Vagina (tissue), 2 donors: Measurements from ENCODE around the gene SLK. TPM values are rescaled to one million over a fixed set of nuclear protein-coding genes. Genes with fewer than 3 reads are reported as not detected.

Experiments
- DNase-seq, 2 donors: peaks; one replicate each; pipeline ENCODE4 v3.0.0-alpha.2; 2017; ENCODE audit errors: extremely low spot score in 2 of 2
- H3K27ac ChIP-seq: fragments of 200-600 bp; sonication (generic); one replicate; pipeline ENCODE4 v1.5.1; 2019
- H3K27me3 ChIP-seq: fragments of 200-600 bp; sonication (generic); one replicate; pipeline ENCODE4 v1.5.1; 2019
- H3K36me3 ChIP-seq, 2 donors: fragments of 200-600 bp; sonication (generic); one replicate each; pipeline ENCODE4 v1.5.1; 2017 to 2019
- H3K4me1 ChIP-seq: fragments of 200-600 bp; sonication (generic); one replicate; pipeline ENCODE4 v1.5.1; 2019
- H3K4me3 ChIP-seq, 2 donors: fragments of 200-600 bp; sonication (generic); 1 replicate in 1 of 2; 2 replicates in 1 of 2; pipeline ENCODE4 v1.5.1; 2016 to 2019
- H3K9me3 ChIP-seq: fragments of 200-600 bp; sonication (generic); one replicate; pipeline ENCODE4 v1.5.1; 2019
- POLR2A ChIP-seq, 2 donors: fragments of 450-650 bp; IDR thresholded peaks; one replicate each; pipeline ENCODE4 v1.6.1; 2017; ENCODE audit warnings: antibody characterized with exemption in 2 of 2, mild to moderate bottlenecking in 2 of 2, moderate library complexity in 2 of 2
- POLR2AphosphoS5 ChIP-seq, 2 donors: sonication (generic); formaldehyde crosslinking; IDR thresholded peaks; one replicate each; pipeline ENCODE4 v1.9.0; 2017; ENCODE audit warnings: antibody characterized with exemption in 2 of 2, mild to moderate bottlenecking in 2 of 2, low read depth in 1 of 2; ENCODE audit not compliant: insufficient read depth in 1 of 2
- intact Hi-C: fragments of 100-400 bp; cut with DNase I; formaldehyde crosslinking; loops from one replicate; pipeline ENCODE4 v1.15.1; 2023
- total RNA-seq: library from RNA; depleted of rRNA; stranded (reverse); fragments of >200 nt; gene quantifications from one replicate; pipeline ENCODE4 v1.2.3, GENCODE V29; 2016
- TF ChIP-seq, protein P1 (sequence below), 3 experiments: fragments of 450-650 bp in 2 of 3; fragments of 200-600 bp in 1 of 3; sonication (generic) in 1 of 3; IDR thresholded peaks; one replicate each; pipeline ENCODE4 v1.5.1; 2017 to 2019; ENCODE audit warnings: antibody characterized with exemption in 3 of 3, mild to moderate bottlenecking in 2 of 3, moderate library complexity in 2 of 3

The SLK gene
- 50.1 TPM for total RNA-seq

DNA sequence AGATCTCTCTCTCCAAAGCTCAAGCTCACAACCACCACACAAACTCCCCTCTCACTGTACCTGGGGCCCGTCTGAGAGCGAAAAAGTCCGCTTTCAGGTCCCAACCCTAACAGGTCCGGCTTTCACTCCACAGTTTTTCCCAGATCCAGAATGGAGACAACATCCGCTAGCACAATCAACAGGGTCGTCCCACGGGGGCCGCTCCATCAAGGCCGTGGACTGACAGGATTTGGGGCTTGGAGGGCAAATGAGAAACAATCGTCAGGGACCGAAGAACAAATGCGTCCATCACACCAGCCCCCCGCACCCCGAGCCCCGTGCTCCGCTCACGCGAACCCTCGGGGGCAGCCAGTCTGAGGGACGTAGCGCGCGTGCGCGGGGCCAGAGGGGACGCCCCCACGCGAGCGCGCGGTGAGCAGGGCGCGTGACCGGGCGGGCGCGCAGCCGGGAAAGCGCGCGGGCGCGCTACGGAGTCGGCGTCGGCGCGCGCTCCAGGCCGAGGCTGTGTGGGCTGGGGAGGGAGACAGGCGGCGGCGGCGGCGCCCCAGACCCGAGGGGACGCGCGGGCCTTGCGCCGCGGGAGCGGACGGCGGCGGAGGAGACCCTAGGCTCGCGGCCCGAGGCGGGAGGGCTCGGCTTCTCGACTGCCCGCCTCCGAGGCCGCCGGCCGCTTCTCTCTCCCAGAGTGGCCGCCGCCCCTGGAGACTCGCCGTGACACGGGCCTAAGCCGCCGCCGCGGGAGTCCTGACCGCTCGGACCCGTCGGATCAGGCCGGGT, at the start of gene SLK:
TSS of gene SLK (plus strand) at position 470 of the 777 bp plus-strand sequence. CDS start 606 bp downstream, outside the sequence.
- no peaks in the 10 kb centered on the region for H3K9me3 ChIP-seq
- H3K27ac ChIP-seq: peak within 1 kb of the TSS; percentile 97
- peaks cover 39% of the 10 kb centered on the region for H3K4me1 ChIP-seq
- no peaks in the 10 kb centered on the region for H3K36me3 ChIP-seq
- DNase-seq: peak in 1 of 2 donors; percentile 91
- no peaks in the 10 kb centered on the region for H3K27me3 ChIP-seq
- intact Hi-C loops: loop anchor here (5.0 kb wide), 1 partner anchor 50 kb away; the partner anchor contains the start of gene STN1
- H3K4me3 ChIP-seq: peak within 1 kb of the TSS; percentile 88 to 96
- TF ChIP-seq POLR2A (IDR thresholded peaks at IDR 0.05): peak; percentile 6 to 97
- TF ChIP-seq, protein P1, sequence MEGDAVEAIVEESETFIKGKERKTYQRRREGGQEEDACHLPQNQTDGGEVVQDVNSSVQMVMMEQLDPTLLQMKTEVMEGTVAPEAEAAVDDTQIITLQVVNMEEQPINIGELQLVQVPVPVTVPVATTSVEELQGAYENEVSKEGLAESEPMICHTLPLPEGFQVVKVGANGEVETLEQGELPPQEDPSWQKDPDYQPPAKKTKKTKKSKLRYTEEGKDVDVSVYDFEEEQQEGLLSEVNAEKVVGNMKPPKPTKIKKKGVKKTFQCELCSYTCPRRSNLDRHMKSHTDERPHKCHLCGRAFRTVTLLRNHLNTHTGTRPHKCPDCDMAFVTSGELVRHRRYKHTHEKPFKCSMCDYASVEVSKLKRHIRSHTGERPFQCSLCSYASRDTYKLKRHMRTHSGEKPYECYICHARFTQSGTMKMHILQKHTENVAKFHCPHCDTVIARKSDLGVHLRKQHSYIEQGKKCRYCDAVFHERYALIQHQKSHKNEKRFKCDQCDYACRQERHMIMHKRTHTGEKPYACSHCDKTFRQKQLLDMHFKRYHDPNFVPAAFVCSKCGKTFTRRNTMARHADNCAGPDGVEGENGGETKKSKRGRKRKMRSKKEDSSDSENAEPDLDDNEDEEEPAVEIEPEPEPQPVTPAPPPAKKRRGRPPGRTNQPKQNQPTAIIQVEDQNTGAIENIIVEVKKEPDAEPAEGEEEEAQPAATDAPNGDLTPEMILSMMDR (IDR thresholded peaks at IDR 0.05): no peak
- TF ChIP-seq POLR2AphosphoS5 (IDR thresholded peaks at IDR 0.05; ENCODE audit: insufficient read depth in 1 of 2, low read depth in 1 of 2): peak in 1 of 2 donors; percentile 76

DNA sequence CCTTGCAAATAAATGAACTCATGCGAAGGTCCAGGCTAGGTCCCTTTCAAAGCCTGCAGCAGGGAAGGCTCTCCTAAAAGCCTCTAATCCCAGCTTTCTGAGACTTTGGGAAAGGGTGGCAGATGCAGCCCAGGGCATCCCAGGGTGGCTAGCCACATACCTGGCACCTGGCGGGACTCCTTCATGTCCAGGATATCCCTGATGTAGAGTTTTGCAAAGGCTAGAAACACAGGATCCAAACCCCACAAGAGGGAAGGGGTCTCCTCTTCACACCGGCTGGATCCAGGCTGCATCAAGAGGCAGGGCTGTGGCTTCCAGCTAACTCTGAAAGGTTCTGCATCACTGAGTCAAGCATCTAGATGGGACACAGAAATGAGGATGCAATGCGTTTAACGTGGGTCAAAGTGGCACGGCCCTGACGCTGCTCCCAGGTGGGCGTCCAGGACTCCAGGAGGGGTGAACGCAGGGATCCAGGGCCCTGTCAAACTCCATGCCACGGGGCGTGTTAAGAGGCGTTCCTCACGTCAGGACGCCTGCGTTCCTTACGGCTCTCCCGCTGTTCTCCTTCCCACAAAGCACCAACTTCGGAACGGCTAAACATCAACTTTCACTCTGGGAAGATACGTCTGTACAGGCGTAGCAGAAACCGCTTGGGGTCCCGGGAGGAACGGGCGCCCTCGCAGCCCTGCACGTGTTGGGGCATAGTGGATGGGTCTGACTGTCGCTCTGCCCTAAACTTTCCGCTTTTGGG, 49.5 kb upstream of the SLK start:
- peaks cover 39% of the 10 kb centered on the region for H3K4me1 ChIP-seq
- H3K27me3 ChIP-seq: no peaks in the 10 kb centered on the region
- no peaks in the 10 kb centered on the region for H3K9me3 ChIP-seq
- peak overlapping the region; percentile 87 for H3K27ac ChIP-seq
- intact Hi-C loops: loop anchor here (5.0 kb wide), 1 partner anchor 50 kb away; the partner anchor contains the start of gene SLK
- DNase-seq: no peak
- H3K4me3 ChIP-seq: peak overlapping the region; percentile 59 to 78
- no peaks in the 10 kb centered on the region for H3K36me3 ChIP-seq
- TF ChIP-seq, protein P1 (IDR thresholded peaks at IDR 0.05): peak in 1 of 3 experiments; percentile 8
- no peak for TF ChIP-seq POLR2AphosphoS5 (IDR thresholded peaks at IDR 0.05; ENCODE audit: insufficient read depth in 1 of 2, low read depth in 1 of 2)

DNA sequence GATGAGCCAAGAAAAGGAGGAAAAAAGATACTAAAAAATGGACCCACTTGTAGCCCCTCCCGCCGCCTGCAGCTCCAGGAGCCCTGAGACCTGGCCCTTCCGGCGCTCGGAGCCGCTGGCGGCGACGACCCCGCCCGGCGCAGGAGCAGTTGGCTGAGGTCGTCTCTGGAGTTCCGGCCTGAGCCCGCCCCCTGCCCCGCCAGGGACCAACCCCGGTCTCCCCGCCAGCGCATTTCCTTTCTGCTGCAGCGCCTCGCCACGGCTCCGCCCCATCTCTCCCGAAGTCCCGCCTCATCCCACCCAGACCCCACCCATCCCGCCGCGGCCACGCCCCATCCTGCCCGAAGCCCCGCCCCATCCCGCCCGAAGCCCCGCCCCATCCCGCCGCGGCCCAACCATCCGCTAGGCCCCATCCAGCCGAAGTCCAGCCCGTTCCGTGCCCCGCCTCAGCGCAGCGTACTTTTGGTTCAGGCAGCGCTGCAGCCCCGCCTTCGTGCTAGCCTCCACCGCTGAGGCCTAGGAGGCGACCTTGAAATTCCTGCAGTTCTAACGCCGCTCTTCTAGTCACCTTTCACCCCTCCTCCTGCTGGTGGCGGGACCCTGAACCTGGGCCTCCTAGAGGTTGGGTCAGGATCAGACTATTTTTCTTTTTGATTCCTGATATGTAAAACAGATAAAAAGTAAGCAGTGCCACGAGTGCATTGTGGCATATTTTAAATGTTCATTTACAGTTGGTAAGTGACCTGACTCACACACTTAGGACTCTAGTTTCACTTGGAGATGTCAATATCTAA, 48.7 kb upstream of the SLK start, which contains the start of gene STN1:
TSS of gene STN1 (minus strand) at position 132 of the 794 bp plus-strand sequence. CDS start 590 bp downstream, outside the sequence.
- Histone ChIP-seq H3K4me1 (peaks cover 39% of the 10 kb centered on the region), H3K27me3 (no peaks in the 10 kb centered on the region), H3K27ac (peak within 1 kb of the TSS; percentile 87), H3K36me3 (no peaks in the 10 kb centered on the region), H3K9me3 (no peaks in the 10 kb centered on the region), H3K4me3 (peak within 1 kb of the TSS; percentile 59 to 78)
- TF ChIP-seq, protein P1 (IDR thresholded peaks at IDR 0.05): no peak
- TF ChIP-seq POLR2A (IDR thresholded peaks at IDR 0.05): peak in 1 of 2 donors; percentile 91
- TF ChIP-seq POLR2AphosphoS5 (IDR thresholded peaks at IDR 0.05; ENCODE audit: insufficient read depth in 1 of 2, low read depth in 1 of 2): peak; percentile 39 to 96
- intact Hi-C loops: loop anchor here (5.0 kb wide), 1 partner anchor 49 kb away; the partner anchor contains the start of gene SLK
- peak; percentile 97 to 98 for DNase-seq

DNA sequence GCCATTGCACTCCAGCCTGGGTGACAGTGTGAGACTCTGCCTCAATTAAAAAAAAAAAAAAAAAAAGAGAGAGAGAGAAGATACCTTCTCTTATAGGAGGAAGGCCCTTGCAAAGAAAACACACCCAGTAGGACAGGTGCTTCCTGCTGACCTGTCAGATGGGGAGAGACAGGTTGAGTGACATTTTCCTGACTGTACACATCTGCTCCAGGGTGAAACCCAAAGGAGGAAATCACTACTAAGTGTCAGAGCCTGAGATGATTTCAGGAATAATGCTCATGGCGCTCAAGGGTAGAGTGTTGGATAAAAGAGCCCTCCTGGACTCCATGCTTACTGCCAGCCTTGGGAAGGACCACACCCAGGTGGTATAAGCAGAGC, 47.3 kb upstream of the SLK start:
- Histone ChIP-seq H3K4me3 (no peak overlapping the region), H3K9me3 (no peaks in the 10 kb centered on the region), H3K27ac (no peak overlapping the region), H3K4me1 (peaks cover 37% of the 10 kb centered on the region), H3K27me3 (no peaks in the 10 kb centered on the region), H3K36me3 (no peaks in the 10 kb centered on the region)
- TF ChIP-seq POLR2A (IDR thresholded peaks at IDR 0.05) (no peak), POLR2AphosphoS5 (IDR thresholded peaks at IDR 0.05; ENCODE audit: insufficient read depth in 1 of 2, low read depth in 1 of 2) (peak in 1 of 2 donors; percentile 26)
- DNase-seq: no peak
- intact Hi-C loops: loop anchor here (5.0 kb wide), 1 partner anchor 48 kb away; the partner anchor contains the start of gene SLK

DNA sequence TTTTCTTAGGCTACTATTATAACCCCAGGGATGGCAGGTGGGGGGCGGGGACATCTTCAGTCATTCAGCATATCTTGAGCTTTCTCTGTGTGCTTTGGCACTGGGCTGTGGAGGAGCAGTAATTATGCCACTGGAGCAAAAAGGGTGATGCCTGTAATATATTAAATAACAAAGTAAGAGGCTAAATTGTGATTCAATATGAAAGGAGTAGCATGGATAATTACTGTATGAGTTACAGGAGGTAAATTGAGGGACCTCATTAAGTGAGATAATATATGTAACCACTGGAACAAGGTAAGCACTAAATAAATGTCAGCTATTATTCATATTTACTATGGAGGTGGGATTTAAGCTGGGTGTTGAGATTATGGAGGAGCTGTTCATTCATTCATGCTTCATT, 45.7 kb upstream of the SLK start:
- H3K27ac ChIP-seq: no peak overlapping the region
- intact Hi-C loops: no loop called here

More for the DNA sequence above, 45.7 kb upstream of the SLK start:
- Histone ChIP-seq H3K4me1 (peaks cover 22% of the 10 kb centered on the region), H3K27me3 (no peaks in the 10 kb centered on the region), H3K36me3 (no peaks in the 10 kb centered on the region), H3K4me3 (no peak overlapping the region), H3K9me3 (no peaks in the 10 kb centered on the region)
- TF ChIP-seq POLR2AphosphoS5 (IDR thresholded peaks at IDR 0.05; ENCODE audit: insufficient read depth in 1 of 2, low read depth in 1 of 2): no peak
- TF ChIP-seq, protein P1 (IDR thresholded peaks at IDR 0.05): no peak
- TF ChIP-seq POLR2A (IDR thresholded peaks at IDR 0.05): no peak
- DNase-seq: no peak
